Gastrocnemius medialis (tissue), 4 donors: ENCODE results near the gene FAM168A. TPM values are rescaled to one million over a fixed set of nuclear protein-coding genes. Genes with fewer than 3 reads are reported as not detected.

Source experiments
- ATAC-seq, 2 donors: fragments of 150-250 bp; one replicate each; pipeline ENCODE4 v1.9.1; 2016
- DNase-seq, 2 donors: peaks; one replicate each; pipeline ENCODE4 v3.0.0-alpha.2; 2019
- H3K27ac ChIP-seq, 4 donors: fragments of 200-600 bp; sonication (generic); 1 replicate in 1 of 4; 2 replicates in 3 of 4; pipeline ENCODE4 v1.5.1; 2016 to 2018; ENCODE audit warnings: mild to moderate bottlenecking in 2 of 4, moderate library complexity in 1 of 4
- H3K27me3 ChIP-seq, 3 donors: fragments of 200-600 bp; sonication (generic) in 2 of 3; 1 replicate in 1 of 3; 2 replicates in 2 of 3; pipeline versions ENCODE4 v1.5.1 to v1.6.0; 2016 to 2019; ENCODE audit warnings: mild to moderate bottlenecking in 1 of 3, moderate library complexity in 1 of 3
- H3K36me3 ChIP-seq, 2 donors: fragments of 200-600 bp; sonication (generic) in 1 of 2; one replicate each; pipeline ENCODE4 v1.5.1; 2017 to 2018
- H3K4me1 ChIP-seq, 2 donors: fragments of 200-600 bp; sonication (generic) in 1 of 2; one replicate each; pipeline ENCODE4 v1.5.1; 2016 to 2017; ENCODE audit warnings: mild to moderate bottlenecking in 2 of 2
- H3K4me3 ChIP-seq, 4 donors: fragments of 200-600 bp; sonication (generic) in 3 of 4; 1 replicate in 1 of 4; 2 replicates in 3 of 4; pipeline ENCODE4 v1.5.1; 2016 to 2019; ENCODE audit warnings: mild to moderate bottlenecking in 2 of 4
- H3K9me3 ChIP-seq, 3 donors: fragments of 200-600 bp; sonication (generic) in 2 of 3; 1 replicate in 1 of 3; 2 replicates in 2 of 3; pipeline ENCODE4 v1.5.1; 2016 to 2019
- POLR2A ChIP-seq, 2 donors: fragments of 450-650 bp; IDR thresholded peaks; one replicate each; pipeline ENCODE4 v1.6.1; 2017; ENCODE audit warnings: antibody characterized with exemption in 2 of 2, mild to moderate bottlenecking in 2 of 2, moderate library complexity in 2 of 2
- in situ Hi-C, 4 donors: fragments of 200-750 bp; cut with MboI; loops; one replicate each; pipeline versions ENCODE4 v1.15.0 to v1.8.0; 2017; ENCODE audit warnings: low sequenced_read_pairs in 4 of 4
- intact Hi-C: fragments of 100-400 bp; cut with DNase I; formaldehyde crosslinking; loops from one replicate; pipeline ENCODE4 v1.15.1; 2023; ENCODE audit warnings: low total_unique reads
- total RNA-seq, 4 donors: library from RNA; depleted of rRNA; stranded (reverse); fragments of >200 nt; gene quantifications; one replicate each; pipeline versions ENCODE4 v1.1.0 to v1.2.3, GENCODE V29; 2016
- TF ChIP-seq, protein P1 (sequence below), 5 experiments: fragments of 450-650 bp in 3 of 5; fragments of 200-600 bp in 2 of 5; sonication (generic) in 2 of 5; IDR thresholded peaks in 4 of 5; conservative IDR thresholded peaks in 1 of 5; 1 replicate in 4 of 5; 2 replicates in 1 of 5; pipeline ENCODE4 v1.5.1; 2016 to 2019; ENCODE audit warnings: antibody characterized with exemption in 5 of 5, mild to moderate bottlenecking in 3 of 5, moderate library complexity in 3 of 5

The FAM168A gene
- total RNA-seq, 4 donors from 2014 or later = 15.9 to 29.3 (median 21.4) TPM

DNA sequence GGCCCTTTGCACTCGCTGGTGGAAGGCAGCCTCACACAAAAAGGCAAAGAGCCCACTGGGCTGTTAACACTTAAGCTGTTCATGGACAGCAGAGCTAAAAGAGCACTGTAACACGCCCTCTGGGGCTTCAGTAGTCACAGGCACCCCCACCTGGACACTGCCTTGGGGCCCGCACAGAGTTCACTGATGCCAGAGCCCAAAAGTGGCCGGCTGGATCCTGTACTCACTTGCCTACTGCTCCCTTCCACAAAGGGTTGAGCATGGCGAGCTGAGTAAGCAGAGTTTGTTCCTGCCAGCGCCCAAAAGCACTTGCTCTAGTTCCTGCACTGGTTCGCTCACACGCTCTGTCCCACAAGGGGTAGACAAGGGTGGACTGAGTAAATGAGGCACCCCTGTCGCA, 142.9 kb downstream of the FAM168A start:
- no peak overlapping the region for H3K27ac ChIP-seq
- in situ Hi-C loops = no loop called here
- no peaks in the 10 kb centered on the region for H3K36me3 ChIP-seq
- DNase-seq (no peak), ATAC-seq (no peak)
- H3K4me1 ChIP-seq = peaks cover 0 to 8% of the 10 kb centered on the region in 2 donors
- H3K27me3 ChIP-seq = no peaks in the 10 kb centered on the region
- H3K4me3 ChIP-seq = no peak overlapping the region
- H3K9me3 ChIP-seq = no peaks in the 10 kb centered on the region
- TF ChIP-seq POLR2A (IDR thresholded peaks at IDR 0.05) = no peak
- intact Hi-C loops = no loop called here

DNA sequence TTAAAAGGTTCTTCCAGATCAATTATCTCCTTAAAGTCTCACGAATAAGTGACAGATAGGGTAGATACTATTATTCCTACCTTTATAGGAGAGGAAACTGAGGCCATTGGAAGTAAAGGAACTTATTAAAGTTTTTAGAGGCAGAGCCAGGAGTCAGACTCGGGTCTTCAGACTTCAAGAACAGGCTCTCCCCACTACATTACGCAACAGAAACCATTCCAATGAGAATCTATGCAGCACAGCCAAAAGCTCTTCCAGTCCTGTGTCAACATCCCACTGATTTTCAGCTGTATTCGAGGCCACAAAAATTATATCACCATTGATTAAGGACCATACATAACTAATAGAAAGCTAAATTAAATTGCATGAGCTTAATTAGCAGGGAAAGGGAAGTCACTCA, 144.3 kb downstream of the FAM168A start:
- H3K27ac ChIP-seq = no peak overlapping the region
- no peak overlapping the region for H3K4me3 ChIP-seq
- H3K4me1 ChIP-seq = peaks cover 0 to 10% of the 10 kb centered on the region in 2 donors
- ATAC-seq = peak in 1 of 2 donors; percentile 26
- intact Hi-C loops = no loop called here
- DNase-seq = no peak
- H3K9me3 ChIP-seq = no peaks in the 10 kb centered on the region
- no peaks in the 10 kb centered on the region for H3K36me3 ChIP-seq
- in situ Hi-C loops = no loop called here
- TF ChIP-seq POLR2A (IDR thresholded peaks at IDR 0.05) = no peak
- TF ChIP-seq, protein P1, sequence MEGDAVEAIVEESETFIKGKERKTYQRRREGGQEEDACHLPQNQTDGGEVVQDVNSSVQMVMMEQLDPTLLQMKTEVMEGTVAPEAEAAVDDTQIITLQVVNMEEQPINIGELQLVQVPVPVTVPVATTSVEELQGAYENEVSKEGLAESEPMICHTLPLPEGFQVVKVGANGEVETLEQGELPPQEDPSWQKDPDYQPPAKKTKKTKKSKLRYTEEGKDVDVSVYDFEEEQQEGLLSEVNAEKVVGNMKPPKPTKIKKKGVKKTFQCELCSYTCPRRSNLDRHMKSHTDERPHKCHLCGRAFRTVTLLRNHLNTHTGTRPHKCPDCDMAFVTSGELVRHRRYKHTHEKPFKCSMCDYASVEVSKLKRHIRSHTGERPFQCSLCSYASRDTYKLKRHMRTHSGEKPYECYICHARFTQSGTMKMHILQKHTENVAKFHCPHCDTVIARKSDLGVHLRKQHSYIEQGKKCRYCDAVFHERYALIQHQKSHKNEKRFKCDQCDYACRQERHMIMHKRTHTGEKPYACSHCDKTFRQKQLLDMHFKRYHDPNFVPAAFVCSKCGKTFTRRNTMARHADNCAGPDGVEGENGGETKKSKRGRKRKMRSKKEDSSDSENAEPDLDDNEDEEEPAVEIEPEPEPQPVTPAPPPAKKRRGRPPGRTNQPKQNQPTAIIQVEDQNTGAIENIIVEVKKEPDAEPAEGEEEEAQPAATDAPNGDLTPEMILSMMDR (IDR thresholded peaks at IDR 0.05 in 4 of 5, conservative IDR thresholded peaks at IDR 0.05 in 1 of 5) = no peak
- H3K27me3 ChIP-seq = no peaks in the 10 kb centered on the region

GRCh38 chr11:73452726-73453125, 145.2 kb downstream of the FAM168A start:
- ATAC-seq = no peak
- in situ Hi-C loops (no loop called here), intact Hi-C loops (no loop called here)
- H3K4me1 ChIP-seq = peaks cover 0 to 10% of the 10 kb centered on the region in 2 donors
- no peak overlapping the region for H3K27ac ChIP-seq
- H3K27me3 ChIP-seq = no peaks in the 10 kb centered on the region
- H3K36me3 ChIP-seq = no peaks in the 10 kb centered on the region
- no peak for DNase-seq
- TF ChIP-seq, protein P1 (IDR thresholded peaks at IDR 0.05 in 4 of 5, conservative IDR thresholded peaks at IDR 0.05 in 1 of 5) = no peak
- no peak for TF ChIP-seq POLR2A (IDR thresholded peaks at IDR 0.05)
- H3K9me3 ChIP-seq = no peaks in the 10 kb centered on the region
- no peak overlapping the region for H3K4me3 ChIP-seq

GRCh38 chr11:73451896-73452295, 146.0 kb downstream of the FAM168A start:
- no peak for ATAC-seq
- Histone ChIP-seq H3K4me1 (peaks cover 5 to 14% of the 10 kb centered on the region in 2 donors), H3K9me3 (no peaks in the 10 kb centered on the region), H3K36me3 (no peaks in the 10 kb centered on the region), H3K27ac (no peak overlapping the region), H3K27me3 (no peaks in the 10 kb centered on the region), H3K4me3 (no peak overlapping the region)
- DNase-seq = no peak
- intact Hi-C loops (no loop called here), in situ Hi-C loops (no loop called here)
- no peak for TF ChIP-seq POLR2A (IDR thresholded peaks at IDR 0.05)
- TF ChIP-seq, protein P1 (IDR thresholded peaks at IDR 0.05 in 4 of 5, conservative IDR thresholded peaks at IDR 0.05 in 1 of 5) = no peak

- no peaks in the 10 kb centered on the region for H3K27me3 ChIP-seq
- in situ Hi-C loops = no loop called here
- peaks cover 14 to 18% of the 10 kb centered on the region in 2 donors for H3K4me1 ChIP-seq
- intact Hi-C loops = no loop called here
- DNase-seq = no peak
- ATAC-seq = no peak
- H3K36me3 ChIP-seq = no peaks in the 10 kb centered on the region
- H3K27ac ChIP-seq = no peak overlapping the region
- TF ChIP-seq, protein P1 (IDR thresholded peaks at IDR 0.05 in 4 of 5, conservative IDR thresholded peaks at IDR 0.05 in 1 of 5) = no peak
- no peak for TF ChIP-seq POLR2A (IDR thresholded peaks at IDR 0.05)
- H3K9me3 ChIP-seq = no peaks in the 10 kb centered on the region
- H3K4me3 ChIP-seq = no peak overlapping the region
These were observed 151.1 kb downstream of the FAM168A start for GRCh38 chr11:73446766-73447165.
